Measurements from ENCODE around the gene SLC16A7.

GRCh38 chr12:59660148-59660547 lies 64.3 kb downstream of the SLC16A7 start:
- TF ChIP-seq, protein P1, sequence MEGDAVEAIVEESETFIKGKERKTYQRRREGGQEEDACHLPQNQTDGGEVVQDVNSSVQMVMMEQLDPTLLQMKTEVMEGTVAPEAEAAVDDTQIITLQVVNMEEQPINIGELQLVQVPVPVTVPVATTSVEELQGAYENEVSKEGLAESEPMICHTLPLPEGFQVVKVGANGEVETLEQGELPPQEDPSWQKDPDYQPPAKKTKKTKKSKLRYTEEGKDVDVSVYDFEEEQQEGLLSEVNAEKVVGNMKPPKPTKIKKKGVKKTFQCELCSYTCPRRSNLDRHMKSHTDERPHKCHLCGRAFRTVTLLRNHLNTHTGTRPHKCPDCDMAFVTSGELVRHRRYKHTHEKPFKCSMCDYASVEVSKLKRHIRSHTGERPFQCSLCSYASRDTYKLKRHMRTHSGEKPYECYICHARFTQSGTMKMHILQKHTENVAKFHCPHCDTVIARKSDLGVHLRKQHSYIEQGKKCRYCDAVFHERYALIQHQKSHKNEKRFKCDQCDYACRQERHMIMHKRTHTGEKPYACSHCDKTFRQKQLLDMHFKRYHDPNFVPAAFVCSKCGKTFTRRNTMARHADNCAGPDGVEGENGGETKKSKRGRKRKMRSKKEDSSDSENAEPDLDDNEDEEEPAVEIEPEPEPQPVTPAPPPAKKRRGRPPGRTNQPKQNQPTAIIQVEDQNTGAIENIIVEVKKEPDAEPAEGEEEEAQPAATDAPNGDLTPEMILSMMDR (IDR thresholded peaks at IDR 0.05; ENCODE audit: low read depth, low read length), result no peak
- no peak for TF ChIP-seq POLR2A (IDR thresholded peaks at IDR 0.05; ENCODE audit: extremely low read depth, insufficient read length)
